ENCODE measurements around the gene ACE2. TPM values are rescaled to one million over a fixed set of nuclear protein-coding genes. Genes with fewer than 3 reads are reported as not detected.

ACE2 gene
- total RNA-seq, 1 experiment from 2014 or later = 25.3 TPM

DNA sequence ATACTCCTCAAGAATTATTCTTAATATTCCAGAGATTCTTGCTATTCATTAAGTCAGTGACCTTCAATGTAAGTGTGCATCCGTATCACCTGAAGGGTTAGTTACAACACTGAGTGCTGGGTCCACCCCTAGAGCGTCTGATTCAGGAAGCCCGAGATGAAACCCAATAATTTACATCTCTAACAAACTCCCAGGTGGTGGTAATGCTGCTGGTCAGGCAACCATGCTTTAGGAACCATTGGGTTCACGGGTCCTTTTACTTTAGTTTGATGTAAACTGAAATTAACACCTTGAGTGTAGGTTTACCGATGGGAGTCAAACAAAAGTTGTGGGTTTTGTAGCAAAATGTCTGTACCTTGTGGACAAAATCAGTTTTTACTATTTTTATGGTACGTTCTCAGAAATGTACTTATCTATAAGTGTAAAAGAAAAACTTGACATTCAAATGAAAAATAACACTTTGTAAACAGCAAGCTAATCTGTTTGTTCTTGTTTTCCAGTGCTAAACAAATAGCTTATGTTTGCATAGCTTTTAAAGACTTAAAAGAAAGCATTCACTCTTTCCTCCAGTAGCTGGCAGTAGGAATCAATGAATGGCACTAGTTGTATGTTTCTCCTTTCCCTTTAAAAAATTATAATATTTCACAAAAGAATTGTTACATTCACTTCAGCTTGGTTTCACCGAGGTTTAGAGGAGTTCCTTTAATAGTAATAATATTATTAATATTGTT, 32.7 kb downstream of the ACE2 start:
- Mint-ChIP-seq H3K4me3 (ENCODE audit: low read depth, unreplicated experiment) (no peak overlapping the region), H3K36me3 (ENCODE audit: insufficient read depth, unreplicated experiment) (no peaks in the 10 kb centered on the region), H3K4me1 (ENCODE audit: low read depth, unreplicated experiment) (peaks cover 14% of the 10 kb centered on the region), H3K9me3 (ENCODE audit: low read depth, unreplicated experiment) (no peaks in the 10 kb centered on the region), H3K27me3 (ENCODE audit: unreplicated experiment) (no peaks in the 10 kb centered on the region), H3K27ac (ENCODE audit: unreplicated experiment) (no peak overlapping the region)
- intact Hi-C loops (cut with micrococcal nuclease; ENCODE audit: unreplicated experiment) = loop anchor here (10.0 kb wide), 1 partner anchor 223 kb away; no protein-coding TSS in a partner anchor
- CTCF ChIA-PET = interaction anchor here (0.6 to 0.9 kb wide), 3 partner anchors 12 to 77 kb away, joined by 3 read pairs; partner anchors contain the start of gene PIR
- DNase-seq = no peak
- no TSS peak for BruUV-seq (replicated peaks)
- TF ChIP-seq, protein P1, sequence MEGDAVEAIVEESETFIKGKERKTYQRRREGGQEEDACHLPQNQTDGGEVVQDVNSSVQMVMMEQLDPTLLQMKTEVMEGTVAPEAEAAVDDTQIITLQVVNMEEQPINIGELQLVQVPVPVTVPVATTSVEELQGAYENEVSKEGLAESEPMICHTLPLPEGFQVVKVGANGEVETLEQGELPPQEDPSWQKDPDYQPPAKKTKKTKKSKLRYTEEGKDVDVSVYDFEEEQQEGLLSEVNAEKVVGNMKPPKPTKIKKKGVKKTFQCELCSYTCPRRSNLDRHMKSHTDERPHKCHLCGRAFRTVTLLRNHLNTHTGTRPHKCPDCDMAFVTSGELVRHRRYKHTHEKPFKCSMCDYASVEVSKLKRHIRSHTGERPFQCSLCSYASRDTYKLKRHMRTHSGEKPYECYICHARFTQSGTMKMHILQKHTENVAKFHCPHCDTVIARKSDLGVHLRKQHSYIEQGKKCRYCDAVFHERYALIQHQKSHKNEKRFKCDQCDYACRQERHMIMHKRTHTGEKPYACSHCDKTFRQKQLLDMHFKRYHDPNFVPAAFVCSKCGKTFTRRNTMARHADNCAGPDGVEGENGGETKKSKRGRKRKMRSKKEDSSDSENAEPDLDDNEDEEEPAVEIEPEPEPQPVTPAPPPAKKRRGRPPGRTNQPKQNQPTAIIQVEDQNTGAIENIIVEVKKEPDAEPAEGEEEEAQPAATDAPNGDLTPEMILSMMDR (IDR thresholded peaks at IDR 0.05; ENCODE audit: unreplicated experiment) = no peak

DNA sequence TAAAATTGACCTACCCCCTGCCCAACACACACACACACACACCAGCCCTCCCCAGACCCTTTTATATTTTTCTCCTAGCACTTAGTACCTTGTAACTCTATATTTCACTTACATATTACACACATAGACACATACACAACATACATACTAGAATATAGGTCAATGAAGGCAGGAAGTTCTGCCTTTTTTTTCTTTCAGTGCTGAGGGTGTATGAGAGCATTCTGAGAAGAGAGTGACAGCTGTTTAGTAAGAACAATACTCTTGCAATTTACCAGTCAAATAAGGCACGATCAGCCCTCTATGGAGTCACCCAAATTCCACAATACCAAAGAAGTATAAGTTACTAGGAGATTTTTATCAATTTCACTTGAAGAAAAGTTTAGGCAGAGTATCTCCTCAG, 33.5 kb downstream of the ACE2 start:
- Mint-ChIP-seq H3K27me3 (ENCODE audit: unreplicated experiment) (no peaks in the 10 kb centered on the region), H3K27ac (ENCODE audit: unreplicated experiment) (no peak overlapping the region), H3K4me1 (ENCODE audit: low read depth, unreplicated experiment) (peaks cover 14% of the 10 kb centered on the region), H3K4me3 (ENCODE audit: low read depth, unreplicated experiment) (no peak overlapping the region), H3K36me3 (ENCODE audit: insufficient read depth, unreplicated experiment) (no peaks in the 10 kb centered on the region), H3K9me3 (ENCODE audit: low read depth, unreplicated experiment) (no peaks in the 10 kb centered on the region)
- no TSS peak for BruUV-seq (replicated peaks)
- CTCF ChIA-PET = no interaction called here
- TF ChIP-seq, protein P1 (IDR thresholded peaks at IDR 0.05; ENCODE audit: unreplicated experiment) = no peak
- intact Hi-C loops (cut with micrococcal nuclease; ENCODE audit: unreplicated experiment) = loop anchor here (10.0 kb wide), 1 partner anchor 222 kb away; no protein-coding TSS in a partner anchor
- DNase-seq = no peak

DNA sequence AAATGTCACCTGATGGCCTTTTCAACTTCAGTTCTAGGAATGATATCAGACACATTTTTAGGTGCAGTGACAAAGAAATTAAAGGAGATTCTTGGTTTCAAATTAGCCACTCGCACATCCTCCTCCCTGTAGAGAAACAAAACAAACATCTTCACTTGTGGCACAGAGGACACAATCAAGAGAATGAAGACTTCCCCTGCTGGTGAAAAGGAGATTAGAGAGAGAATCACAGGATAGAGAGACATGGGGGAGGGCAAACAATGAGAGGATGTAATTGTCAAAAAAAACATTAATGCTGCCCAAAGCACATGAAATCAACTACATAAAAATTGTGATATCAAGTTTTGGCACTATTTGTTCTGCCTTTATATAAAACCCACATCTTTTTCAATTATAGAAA, 34.5 kb downstream of the ACE2 start:
- intact Hi-C loops (cut with micrococcal nuclease; ENCODE audit: unreplicated experiment) = loop anchor here (10.0 kb wide), 1 partner anchor 221 kb away; no protein-coding TSS in a partner anchor

DNA sequence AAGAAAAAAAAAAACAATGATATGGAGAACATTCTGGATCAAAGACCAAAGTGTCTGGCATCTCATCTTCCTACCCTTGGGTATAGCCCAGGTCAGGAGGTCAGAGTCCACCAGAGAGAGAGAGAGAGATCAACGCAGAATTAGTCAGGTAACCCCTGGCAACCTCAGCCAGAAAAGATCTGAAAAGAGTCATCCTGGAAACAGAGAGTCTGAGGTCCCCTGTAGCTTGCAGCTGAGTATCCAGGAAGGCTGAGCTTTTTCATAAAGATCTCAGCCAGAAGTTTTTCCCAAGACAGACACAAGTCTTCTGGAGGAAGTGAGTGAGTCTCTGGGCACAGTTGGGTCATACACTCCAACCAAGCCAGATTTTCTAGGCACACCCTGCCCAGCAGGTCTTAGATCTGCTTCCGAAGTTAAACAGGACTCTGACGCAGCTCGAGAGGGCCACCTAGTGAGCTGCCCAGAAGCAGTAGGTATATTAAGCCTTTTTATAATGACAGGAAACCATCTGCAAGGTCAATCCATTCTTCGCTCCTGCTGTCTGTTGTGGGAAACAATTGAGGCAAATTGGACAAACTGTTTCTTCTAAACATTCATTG, 35.7 kb downstream of the ACE2 start:
- no TSS peak for BruUV-seq (replicated peaks)
- Mint-ChIP-seq H3K36me3 (ENCODE audit: insufficient read depth, unreplicated experiment) (no peaks in the 10 kb centered on the region), H3K4me1 (ENCODE audit: low read depth, unreplicated experiment) (peaks cover 14% of the 10 kb centered on the region), H3K27me3 (ENCODE audit: unreplicated experiment) (no peaks in the 10 kb centered on the region), H3K27ac (ENCODE audit: unreplicated experiment) (peak overlapping the region; percentile 47), H3K4me3 (ENCODE audit: low read depth, unreplicated experiment) (no peak overlapping the region), H3K9me3 (ENCODE audit: low read depth, unreplicated experiment) (no peaks in the 10 kb centered on the region)
- intact Hi-C loops (cut with micrococcal nuclease; ENCODE audit: unreplicated experiment) = loop anchor here (1.0 to 10.0 kb wide), 4 partner anchors 67 to 220 kb away; partner anchors contain the start of gene PIR
- TF ChIP-seq, protein P1 (IDR thresholded peaks at IDR 0.05; ENCODE audit: unreplicated experiment) = peak; percentile 29
- CTCF ChIA-PET = interaction anchor here (0.8 to 1.6 kb wide), 5 partner anchors 65 to 93 kb away, joined by 3 to 11 read pairs (median 8); partner anchors contain the start of genes BMX and PIR
- DNase-seq = peak; percentile 70

More for the DNA sequence above, 34.5 kb downstream of the ACE2 start:
- no TSS peak for BruUV-seq (replicated peaks)
- Mint-ChIP-seq H3K36me3 (ENCODE audit: insufficient read depth, unreplicated experiment) (no peaks in the 10 kb centered on the region), H3K27me3 (ENCODE audit: unreplicated experiment) (no peaks in the 10 kb centered on the region), H3K27ac (ENCODE audit: unreplicated experiment) (no peak overlapping the region), H3K4me1 (ENCODE audit: low read depth, unreplicated experiment) (peaks cover 14% of the 10 kb centered on the region), H3K9me3 (ENCODE audit: low read depth, unreplicated experiment) (no peaks in the 10 kb centered on the region), H3K4me3 (ENCODE audit: low read depth, unreplicated experiment) (no peak overlapping the region)
- TF ChIP-seq, protein P1 (IDR thresholded peaks at IDR 0.05; ENCODE audit: unreplicated experiment) = no peak
- CTCF ChIA-PET = no interaction called here
- DNase-seq = no peak

Measured in Calu3 (cell line).